Measurements from ENCODE around the gene RNF31.

Gene RNF31

DNA sequence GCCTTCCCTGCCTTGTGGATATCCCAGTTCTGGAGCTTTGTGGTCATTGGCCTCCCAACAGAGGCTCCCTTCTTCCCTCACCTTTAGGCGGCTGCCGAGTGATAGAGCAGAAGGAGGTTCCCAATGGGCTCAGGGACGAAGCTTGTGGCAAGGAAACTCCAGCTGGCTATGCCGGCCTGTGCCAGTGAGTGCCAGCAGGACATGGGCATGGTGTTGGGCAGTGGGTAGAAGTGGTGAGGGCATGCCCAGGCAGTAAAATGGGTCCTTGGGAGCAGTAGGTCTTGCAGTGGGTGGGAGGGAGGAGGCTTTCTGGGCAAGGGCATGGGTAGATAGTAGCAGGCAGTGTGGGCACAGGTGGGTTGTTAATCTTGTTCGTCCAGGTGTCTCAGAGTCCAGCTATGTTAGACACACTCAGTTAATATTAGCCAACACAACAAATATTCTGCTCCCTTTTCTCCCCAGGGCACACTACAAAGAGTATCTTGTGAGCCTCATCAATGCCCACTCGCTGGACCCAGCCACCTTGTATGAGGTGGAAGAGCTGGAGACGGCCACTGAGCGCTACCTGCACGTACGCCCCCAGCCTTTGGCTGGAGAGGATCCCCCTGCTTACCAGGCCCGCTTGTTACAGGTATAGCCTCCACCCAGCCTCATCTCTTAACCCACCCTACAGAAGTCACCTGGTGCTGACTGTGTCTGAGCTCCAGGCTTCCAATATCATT, 12.6 kb downstream of the RNF31 start:
- in situ Hi-C loops (cut with MboI; ENCODE audit: low sequenced_read_pairs): no loop called here

DNA sequence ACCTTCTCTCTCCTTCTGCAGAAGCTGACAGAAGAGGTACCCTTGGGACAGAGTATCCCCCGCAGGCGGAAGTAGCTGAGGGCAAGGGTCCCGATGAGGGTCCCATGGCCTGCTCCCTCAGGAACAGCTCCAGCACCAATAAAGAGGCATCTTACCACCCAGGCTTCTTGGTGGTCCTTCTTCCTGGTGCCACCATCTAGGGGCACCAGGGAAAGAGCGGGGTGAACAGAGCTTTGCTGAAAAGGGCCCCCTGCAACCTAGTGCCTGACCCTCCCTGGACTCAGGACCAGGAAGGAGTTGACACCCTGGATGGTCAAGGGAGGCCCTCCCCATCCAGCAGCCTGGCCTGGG, 13.2 kb downstream of the RNF31 start:
- in situ Hi-C loops (cut with MboI; ENCODE audit: low sequenced_read_pairs): no loop called here

DNA sequence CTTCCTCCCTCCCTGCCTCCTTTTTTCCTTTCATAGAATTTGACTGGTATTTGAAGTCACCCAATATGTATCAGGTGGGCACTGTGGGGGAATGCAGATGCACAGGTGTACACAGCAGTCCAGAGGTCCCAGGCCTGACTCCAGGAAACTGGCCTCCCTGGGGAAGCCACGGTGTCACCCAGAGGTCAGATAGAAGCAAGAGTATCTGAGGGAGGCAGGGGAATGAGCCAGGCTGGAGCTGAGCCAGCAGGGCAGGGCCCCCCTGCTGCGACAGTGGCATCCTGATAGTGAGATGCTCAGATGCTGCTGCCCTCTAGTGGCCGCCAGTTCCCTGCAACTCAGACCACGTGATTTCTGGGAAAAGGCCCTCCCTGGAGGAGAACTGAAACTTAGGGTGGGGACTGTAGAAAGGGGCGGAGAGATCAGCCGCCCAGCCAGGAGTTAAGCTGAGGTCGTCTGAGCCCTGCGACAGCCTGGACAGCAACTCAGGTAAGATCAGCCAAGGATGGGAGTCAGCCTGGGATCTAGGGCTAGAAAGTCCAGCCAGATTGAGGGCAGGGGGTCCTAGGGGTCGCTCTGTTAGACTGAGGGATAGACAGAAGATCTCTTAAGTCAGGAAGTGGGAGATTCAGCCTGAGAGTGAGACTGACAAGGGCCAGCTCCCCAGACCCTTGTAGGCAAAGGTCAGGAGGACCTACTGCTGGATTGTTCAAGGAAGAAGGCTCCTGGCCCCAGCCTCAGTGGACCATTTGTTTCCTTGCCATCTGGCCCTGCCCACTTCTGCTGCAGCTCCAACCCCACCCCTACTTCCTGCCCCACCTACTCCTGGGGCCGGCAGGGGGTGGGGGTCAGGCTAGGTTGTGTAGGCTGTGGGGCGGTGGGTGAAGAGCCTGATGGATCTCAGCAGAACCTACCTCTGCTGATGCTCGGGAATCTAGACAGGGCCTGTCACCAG, 13.8 kb downstream of the RNF31 start, which contains the start of gene IRF9:
Gene IRF9, plus strand, starts transcription at position 416 of the 955 bp plus-strand sequence. CDS start 880 bp downstream, outside the sequence.
- in situ Hi-C loops (cut with MboI; ENCODE audit: low sequenced_read_pairs): no loop called here

DNA sequence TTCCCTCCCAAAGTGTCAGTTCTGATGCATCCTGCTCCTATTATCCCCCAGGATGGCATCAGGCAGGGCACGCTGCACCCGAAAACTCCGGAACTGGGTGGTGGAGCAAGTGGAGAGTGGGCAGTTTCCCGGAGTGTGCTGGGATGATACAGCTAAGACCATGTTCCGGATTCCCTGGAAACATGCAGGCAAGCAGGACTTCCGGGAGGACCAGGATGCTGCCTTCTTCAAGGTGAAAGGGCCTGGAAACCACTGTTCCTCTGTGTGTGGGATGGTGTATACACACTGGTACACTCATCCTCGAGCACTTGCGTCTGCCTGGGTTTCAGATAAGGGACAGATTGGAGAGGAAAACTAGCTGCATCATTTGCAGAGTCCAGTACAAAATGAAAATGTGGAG, 14.8 kb downstream of the RNF31 start:
- in situ Hi-C loops (cut with MboI; ENCODE audit: low sequenced_read_pairs): no loop called here

DNA sequence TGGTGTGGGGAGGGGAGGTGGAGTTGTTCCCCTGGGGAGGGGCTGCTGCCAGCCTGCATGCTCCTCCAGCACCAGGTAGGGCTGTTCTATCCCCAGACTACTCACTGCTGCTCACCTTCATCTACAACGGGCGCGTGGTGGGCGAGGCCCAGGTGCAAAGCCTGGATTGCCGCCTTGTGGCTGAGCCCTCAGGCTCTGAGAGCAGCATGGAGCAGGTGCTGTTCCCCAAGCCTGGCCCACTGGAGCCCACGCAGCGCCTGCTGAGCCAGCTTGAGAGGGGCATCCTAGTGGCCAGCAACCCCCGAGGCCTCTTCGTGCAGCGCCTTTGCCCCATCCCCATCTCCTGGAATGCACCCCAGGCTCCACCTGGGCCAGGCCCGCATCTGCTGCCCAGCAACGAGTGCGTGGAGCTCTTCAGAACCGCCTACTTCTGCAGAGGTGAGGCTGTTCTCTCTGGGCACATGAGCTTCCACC, 17.3 kb downstream of the RNF31 start:
- in situ Hi-C loops (cut with MboI; ENCODE audit: low sequenced_read_pairs): no loop called here

DNA sequence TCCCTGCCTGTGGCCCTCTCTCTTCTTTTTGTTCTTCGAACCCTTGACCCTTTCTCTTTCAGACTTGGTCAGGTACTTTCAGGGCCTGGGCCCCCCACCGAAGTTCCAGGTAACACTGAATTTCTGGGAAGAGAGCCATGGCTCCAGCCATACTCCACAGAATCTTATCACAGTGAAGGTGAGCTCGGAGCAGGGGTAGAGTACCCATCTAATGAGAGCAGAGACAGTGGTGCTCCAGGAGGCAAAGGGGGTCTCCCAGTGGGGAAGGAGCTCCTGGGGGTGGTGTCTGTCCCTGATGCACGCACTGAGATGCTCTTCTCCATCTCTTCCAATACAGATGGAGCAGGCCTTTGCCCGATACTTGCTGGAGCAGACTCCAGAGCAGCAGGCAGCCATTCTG, 18.5 kb downstream of the RNF31 start:
- in situ Hi-C loops (cut with MboI; ENCODE audit: low sequenced_read_pairs): no loop called here

DNA sequence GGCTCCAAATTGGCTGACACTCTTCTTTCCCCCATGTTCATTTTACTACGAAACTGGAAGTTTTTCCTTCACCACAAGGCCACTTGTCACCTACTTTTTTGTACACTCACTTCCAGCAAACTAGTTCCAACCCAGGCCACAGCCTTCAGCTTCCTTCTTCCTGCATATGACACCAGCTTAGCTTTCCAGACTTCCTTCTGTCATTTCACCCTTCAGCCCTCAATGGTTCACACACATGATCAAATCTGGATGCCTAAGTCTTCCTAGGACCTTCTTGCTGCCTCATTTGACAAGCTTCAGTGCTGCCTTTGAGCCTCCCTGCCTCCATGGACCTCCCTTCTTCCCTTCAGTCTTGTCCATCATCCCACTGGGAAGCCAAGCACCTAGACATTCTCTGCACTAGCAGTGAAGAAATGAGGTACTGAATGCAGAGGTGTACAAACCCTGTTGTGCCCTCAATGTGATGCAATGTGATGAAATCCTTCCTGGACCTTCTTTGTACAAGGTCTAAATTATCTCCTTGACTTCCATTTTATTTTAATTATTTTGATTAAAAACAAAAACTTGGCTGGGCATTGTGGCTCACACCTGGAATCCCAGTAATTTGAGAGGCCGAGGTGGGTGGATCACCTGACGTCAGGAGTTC, 20.3 kb downstream of the RNF31 start:
- in situ Hi-C loops (cut with MboI; ENCODE audit: low sequenced_read_pairs): no loop called here

DNA sequence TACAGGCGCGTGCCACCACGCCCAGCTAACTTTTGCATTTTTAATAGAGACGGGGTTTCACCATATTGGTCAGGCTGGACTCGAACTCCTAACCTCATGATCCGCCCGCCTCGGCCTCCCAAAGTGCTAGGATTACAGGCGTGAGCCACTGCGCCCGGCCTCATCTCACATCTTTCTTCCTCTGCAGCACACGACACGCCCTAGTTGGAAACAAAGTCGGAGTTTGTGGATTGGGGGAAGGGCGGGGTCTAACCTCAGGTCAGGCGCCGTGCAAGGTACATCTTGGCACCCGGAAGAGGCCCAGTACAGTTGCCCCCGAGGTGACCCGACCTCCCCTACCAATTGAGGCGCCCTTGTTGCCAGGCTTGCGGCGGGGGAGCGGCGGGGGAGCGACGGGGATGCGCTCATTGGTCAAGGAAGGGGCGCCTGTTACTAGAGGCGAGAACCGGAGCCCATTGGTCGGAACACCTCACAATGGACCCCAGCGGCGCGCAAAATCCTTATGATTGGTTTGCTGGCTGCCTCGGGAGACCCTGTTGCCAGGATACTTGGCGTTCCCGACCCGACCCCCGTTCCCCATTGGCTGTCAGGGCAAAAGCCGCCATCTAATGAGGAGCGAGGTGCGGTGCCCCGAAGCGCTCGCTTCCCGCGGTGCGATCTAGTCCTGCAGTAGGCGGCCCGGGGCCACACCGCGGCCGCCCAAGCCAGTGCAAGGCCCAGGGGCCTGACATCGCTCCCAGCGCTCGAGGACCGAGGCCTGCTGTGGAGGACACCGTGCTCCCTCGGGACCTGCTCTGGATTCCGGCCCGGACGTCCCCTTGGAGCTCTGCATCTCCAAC, 24.3 kb downstream of the RNF31 start, which contains the start of gene REC8:
Gene REC8, plus strand, starts transcription at position 659 of the 839 bp plus-strand sequence. CDS start 473 bp downstream, outside the sequence.
- in situ Hi-C loops (cut with MboI; ENCODE audit: low sequenced_read_pairs): no loop called here

DNA sequence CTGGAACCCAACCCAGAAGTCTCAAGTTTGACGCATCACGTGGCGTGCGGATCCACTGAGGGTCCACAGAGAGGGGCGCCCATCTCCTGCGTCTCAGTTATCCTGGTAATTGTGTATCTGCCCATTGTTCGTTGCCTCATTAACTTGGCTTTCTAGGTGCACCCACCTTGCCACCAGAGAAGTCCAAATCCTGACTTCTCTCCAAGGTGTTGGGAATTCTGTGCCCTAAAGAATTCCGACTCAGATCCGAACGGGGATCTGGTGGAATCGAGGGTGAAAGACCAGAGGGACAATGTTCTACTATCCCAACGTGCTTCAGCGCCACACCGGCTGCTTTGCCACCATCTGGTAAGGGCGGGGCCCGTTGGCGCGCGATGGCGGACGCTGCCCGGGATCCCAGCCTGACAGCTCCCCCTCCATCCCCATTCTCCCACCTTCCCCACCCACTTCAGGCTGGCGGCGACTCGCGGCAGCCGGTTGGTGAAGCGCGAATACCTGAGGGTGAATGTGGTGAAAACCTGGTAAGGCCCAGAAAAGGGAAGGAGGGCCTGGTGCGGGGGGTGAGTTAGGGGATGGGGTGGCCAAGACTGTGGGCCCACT, 25.1 kb downstream of the RNF31 start:
- in situ Hi-C loops (cut with MboI; ENCODE audit: low sequenced_read_pairs): no loop called here

DNA sequence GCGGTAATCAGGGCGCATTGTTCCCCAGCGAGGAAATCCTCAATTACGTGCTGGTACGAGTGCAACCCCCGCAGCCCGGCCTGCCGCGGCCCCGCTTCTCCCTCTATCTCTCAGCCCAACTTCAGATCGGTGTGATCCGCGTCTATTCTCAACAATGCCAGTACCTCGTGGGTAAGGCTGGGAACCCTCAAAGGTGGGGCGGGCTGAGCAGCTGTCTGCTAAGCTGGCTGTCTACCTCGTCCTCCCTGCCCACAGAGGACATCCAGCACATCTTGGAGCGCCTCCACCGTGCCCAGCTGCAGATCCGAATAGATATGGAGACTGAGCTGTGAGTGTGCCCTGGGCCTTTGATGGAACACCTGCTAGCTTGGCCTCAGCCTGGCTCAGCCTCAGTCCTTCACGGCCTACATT, 25.6 kb downstream of the RNF31 start:
- in situ Hi-C loops (cut with MboI; ENCODE audit: low sequenced_read_pairs): no loop called here

DNA sequence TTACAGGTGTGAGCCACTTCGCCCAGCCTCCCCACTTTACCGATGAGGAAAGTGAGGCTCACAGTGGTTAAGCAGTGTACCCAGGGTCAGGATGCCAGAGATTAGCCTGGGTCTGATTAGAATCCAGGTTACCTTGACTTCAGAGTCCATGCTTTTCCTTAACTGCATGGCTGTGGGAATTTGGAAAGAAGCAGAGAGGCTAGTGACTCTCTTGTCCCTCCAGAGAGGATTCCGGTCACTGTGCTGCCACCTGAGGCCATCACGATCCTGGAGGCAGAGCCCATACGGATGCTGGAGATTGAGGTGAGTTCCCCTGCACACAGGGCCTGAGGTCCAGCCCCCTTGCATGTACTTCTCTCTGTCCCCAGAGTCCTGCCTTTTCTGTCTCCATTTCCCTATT, 29.3 kb downstream of the RNF31 start:
- in situ Hi-C loops (cut with MboI; ENCODE audit: low sequenced_read_pairs): no loop called here

DNA sequence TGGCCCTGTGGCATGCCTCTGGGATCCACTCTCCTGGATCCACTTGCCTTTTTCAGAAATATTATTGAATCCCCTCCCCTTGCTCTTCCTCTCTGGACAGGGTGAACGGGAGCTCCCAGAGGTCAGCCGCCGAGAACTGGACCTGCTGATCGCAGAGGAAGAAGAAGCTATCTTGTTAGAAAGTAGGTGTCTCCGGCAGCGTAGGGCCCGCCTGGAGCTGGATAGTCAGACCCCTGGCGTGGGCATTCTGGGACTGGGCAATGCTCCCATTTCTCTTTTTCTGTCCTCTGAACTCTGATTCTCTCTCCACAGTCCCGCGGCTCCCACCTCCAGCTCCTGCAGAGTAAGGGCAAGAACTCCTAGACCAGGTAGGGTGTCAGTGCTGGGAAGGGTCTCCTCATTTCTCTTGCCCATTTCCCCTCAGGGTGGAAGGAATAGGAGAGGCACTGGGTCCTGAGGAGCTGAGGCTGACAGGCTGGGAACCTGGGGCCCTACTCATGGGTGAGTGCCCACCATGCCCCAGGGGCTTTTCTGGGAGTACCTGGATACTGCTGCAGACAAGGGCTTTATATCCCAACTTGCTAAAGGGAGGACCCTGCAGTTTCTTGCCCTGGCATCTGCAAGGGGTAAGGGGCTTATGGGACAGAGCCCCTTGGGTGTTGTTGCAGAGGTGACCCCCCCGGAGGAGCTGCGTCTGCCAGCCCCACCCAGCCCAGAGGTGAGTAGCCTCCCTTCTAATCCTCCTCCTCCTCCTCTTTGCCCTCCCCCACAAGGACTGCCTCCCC, 29.9 kb downstream of the RNF31 start:
- in situ Hi-C loops (cut with MboI; ENCODE audit: low sequenced_read_pairs): no loop called here

DNA sequence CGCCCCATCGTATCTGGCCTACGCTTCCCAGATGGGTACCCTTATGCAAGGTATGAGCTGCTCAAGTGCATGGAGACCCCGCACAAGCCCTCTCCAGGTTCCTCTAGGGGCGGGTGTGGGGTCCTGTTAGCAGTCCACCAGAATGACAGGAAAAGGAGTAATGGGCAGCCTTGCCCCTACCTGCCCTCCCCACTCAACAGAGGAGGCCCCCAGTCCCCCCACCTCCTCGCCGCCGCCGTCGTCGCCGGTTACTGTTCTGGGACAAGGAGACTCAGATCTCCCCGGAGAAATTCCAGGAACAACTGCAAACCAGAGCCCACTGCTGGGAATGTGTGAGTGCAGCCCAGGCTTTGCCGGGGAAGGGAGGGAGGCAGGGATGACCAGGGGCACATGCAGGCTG, 30.6 kb downstream of the RNF31 start:
- in situ Hi-C loops (cut with MboI; ENCODE audit: low sequenced_read_pairs): no loop called here

DNA sequence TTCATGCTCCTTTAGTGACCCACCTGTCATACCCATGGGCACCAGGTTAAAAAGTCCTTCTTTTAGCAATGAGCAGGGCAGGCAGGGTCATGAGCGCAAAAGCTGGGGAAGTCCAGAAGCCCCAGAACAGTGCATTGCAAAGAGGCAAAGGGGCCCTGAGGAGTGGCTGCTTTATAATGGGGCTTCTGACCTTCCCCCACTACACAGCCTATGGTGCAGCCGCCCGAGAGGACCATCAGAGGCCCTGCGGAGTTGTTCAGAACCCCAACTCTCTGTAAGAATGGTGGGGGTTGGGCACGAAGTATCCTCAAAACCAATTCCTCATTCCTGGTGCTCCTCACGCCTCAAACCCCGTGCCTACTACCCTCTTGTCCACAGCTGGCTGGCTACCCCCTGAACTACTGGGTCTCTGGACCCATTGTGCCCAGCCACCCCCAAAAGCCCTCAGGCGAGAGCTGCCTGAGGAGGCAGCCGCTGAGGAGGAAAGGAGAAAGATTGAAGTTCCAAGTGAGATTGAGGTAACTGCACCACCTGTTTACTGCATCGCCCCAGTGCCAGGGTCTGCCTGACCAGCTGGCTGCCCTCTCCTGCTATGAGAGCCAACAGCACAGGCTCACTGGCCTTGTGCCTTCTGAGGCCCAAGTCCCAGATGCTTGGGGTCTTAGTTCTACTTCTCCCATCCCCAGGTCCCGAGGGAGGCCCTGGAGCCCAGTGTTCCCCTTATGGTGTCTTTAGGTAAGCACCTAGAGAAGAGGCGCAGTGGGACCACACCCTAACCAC, 31.3 kb downstream of the RNF31 start:
- in situ Hi-C loops (cut with MboI; ENCODE audit: low sequenced_read_pairs): no loop called here

DNA sequence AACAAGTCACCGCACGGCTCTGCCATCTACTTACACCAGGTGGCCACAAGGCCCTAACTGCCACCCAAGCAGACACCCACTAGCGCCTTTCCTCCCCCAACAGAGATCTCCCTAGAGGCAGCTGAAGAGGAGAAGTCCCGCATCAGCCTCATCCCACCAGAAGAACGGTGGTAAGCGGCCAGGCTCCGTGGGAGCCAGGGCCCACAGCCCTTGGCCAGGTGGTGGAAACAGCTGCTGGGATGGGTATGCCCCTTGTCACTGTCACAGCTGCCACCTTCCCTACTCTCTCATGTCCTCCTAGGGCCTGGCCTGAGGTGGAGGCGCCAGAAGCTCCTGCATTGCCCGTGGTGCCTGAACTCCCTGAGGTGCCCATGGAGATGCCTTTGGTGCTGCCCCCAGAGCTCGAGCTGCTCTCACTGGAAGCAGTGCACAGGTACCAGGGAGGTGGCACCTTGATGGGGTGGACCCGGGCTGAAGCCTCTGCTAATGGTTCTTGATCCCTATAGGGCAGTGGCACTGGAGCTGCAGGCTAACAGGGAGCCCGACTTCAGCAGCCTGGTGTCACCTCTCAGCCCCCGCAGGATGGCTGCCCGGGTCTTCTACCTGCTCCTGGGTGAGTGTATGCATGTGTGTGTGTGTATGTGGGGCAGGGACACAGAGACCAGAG, 32.1 kb downstream of the RNF31 start:
- in situ Hi-C loops (cut with MboI; ENCODE audit: low sequenced_read_pairs): no loop called here

DNA sequence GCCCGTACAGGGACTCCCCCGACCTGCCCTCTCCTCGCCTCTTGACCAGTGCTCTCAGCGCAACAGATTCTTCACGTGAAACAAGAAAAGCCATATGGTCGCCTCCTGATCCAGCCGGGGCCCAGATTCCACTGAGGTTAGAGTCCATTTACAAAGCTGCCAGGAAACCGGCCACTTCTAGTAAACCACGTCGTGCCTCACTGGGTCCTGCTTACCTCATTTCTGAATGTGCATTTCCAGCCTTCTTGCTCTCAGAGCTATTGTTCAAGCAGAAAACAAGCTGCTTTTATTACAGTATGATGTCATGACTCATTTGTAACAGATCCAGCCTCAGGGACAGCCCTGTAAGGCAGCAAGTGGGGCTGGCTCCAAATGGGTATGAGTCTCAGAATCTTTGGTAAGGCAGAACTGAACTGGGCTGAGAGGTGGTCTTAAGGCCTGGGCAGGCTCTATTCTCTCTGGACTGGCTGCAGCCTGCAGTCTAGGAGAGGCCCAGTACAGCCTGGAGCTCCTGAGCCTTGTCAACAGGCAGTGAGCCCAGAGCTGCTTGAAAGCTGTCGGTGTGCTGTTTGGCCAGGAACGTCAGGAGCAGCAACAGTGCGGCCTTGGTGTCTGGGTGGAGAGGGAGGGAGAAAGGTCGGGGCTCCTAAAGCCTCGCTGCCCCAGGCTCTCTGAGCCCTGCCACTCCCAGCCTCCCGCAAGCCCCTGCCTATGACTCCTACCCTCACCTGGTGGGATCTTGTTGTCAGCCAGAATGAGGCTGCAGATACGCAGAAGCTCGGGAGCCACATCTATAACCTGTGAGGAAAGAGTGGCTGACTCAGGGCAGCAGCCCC, 32.9 kb downstream of the RNF31 start:
- in situ Hi-C loops (cut with MboI; ENCODE audit: low sequenced_read_pairs): no loop called here
